Heart left ventricle (tissue), 13 donors: ENCODE measurements around the gene RAP1GAP.

Source experiments
- CTCF ChIP-seq, 12 donors: fragments of 200-600 bp; sonication (generic) in 4 of 12; IDR thresholded peaks; one replicate each; pipeline versions ENCODE4 v1.5.0 to v1.8.0; 2018 to 2022; ENCODE audit warnings: antibody characterized with exemption in 12 of 12, mild to moderate bottlenecking in 5 of 12
- POLR2A ChIP-seq, 2 donors: fragments of 450-650 bp; IDR thresholded peaks; one replicate each; pipeline ENCODE4 v1.6.1; 2017; ENCODE audit warnings: antibody characterized with exemption in 2 of 2, mild to moderate bottlenecking in 2 of 2, moderate library complexity in 2 of 2
- donor health status: ischemic (EF 13 %, LVEDD 7.1; RV severe dilation, severe dysfunction).
- donor health status: DM: no; HTN: yes; CAD: no.
- donor health status: DM: no; HTN: no; CAD: no.
- donor health status: ischemic (EF 25% LVEDD 6.9; RV normal size, moderate dysfunction).
- donor health status: ischemic (EF 25% LVEDD 5.7; RV mildly dilated, moderate dysfunction).
- donor health status: ischemic (EF 35%, LVEDD 5.7; RV mildly dilated, moderate dysfunction).
- donor health status: nonischemic (EF 11% LVEDD 7.7; RV severe dilation, severe dysfunction).
- donor health status: DM: yes; HTN: yes; CAD: no.
- donor health status: PGD.
- donor health status: ischemic (EF 29% LVEDD 5.4; RV normal size, mild dysfunction).
- donor health status: nonischemic (EF 23%, LVEDD 6.1; RV moderate dilation, normal function).

GRCh38 chr1:21703318-21703963 is 34.3 kb upstream of the RAP1GAP start:
- TF ChIP-seq POLR2A (IDR thresholded peaks at IDR 0.05) (no peak), CTCF (IDR thresholded peaks at IDR 0.05) (peak in 9 of 12 donors; percentile 15 to 39 (median 22))
